ENCODE results near the gene A1BG. TPM values are rescaled to one million over a fixed set of nuclear protein-coding genes. Genes with fewer than 3 reads are reported as not detected.
A peak's percentile ranks its signal among the peaks of the same experiment; 100 is the strongest.

Gene A1BG
- total RNA-seq, 1 experiment from 2014 or later: 1.9 TPM

DNA sequence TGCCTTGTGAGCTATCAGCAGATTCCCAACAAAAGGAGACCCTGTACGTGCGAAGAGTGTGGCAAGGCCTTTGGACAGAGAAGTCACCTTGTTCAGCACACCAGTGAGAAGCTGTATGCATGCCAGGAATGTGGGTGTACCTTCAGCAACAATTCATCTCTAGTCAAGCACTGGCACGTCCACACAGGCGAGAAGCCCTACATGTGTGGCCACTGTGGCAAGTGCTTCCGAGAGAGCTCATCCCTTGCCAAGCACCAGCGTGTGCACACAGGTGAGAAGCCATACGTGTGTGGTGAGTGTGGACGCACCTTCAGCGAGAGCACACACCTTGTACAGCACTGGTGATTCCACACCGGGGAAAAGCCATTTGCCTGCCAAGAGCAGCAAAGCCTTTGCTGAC is 34.1 kb downstream of the A1BG start:
- H3K9me2 ChIP-seq (replicated peaks; ENCODE audit: low read length): no peaks in the 10 kb centered on the region
- no peak overlapping the region for H3K9ac ChIP-seq (ENCODE audit: low read length)
- H3F3A ChIP-seq (ENCODE audit: low read length, unreplicated experiment): no peaks in the 10 kb centered on the region
- intact Hi-C loops (cut with micrococcal nuclease): no loop called here
- CTCF ChIA-PET: no interaction called here
- TF ChIP-seq EZH2 (IDR thresholded peaks at IDR 0.05; ENCODE audit: low read length, unreplicated experiment) (no peak), EZH2phosphoT487 (IDR thresholded peaks at IDR 0.05; ENCODE audit: borderline replicate concordance, low read length) (no peak)
- TF ChIP-seq, protein P1, sequence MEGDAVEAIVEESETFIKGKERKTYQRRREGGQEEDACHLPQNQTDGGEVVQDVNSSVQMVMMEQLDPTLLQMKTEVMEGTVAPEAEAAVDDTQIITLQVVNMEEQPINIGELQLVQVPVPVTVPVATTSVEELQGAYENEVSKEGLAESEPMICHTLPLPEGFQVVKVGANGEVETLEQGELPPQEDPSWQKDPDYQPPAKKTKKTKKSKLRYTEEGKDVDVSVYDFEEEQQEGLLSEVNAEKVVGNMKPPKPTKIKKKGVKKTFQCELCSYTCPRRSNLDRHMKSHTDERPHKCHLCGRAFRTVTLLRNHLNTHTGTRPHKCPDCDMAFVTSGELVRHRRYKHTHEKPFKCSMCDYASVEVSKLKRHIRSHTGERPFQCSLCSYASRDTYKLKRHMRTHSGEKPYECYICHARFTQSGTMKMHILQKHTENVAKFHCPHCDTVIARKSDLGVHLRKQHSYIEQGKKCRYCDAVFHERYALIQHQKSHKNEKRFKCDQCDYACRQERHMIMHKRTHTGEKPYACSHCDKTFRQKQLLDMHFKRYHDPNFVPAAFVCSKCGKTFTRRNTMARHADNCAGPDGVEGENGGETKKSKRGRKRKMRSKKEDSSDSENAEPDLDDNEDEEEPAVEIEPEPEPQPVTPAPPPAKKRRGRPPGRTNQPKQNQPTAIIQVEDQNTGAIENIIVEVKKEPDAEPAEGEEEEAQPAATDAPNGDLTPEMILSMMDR (conservative IDR thresholded peaks at IDR 0.05; ENCODE audit: low read depth, low read length): no peak
- H4K20me1 ChIP-seq (ENCODE audit: low read length): no peaks in the 10 kb centered on the region
- POLR2A ChIA-PET (ENCODE audit: unreplicated experiment): no interaction called here
- no peak overlapping the region for H2AFZ ChIP-seq (ENCODE audit: low read length)
- H3K4me3 ChIP-seq (ENCODE audit: low read length): no peak overlapping the region
- ATAC-seq: no peak
- no peak overlapping the region for H3K27ac ChIP-seq (ENCODE audit: low read length)
- BruUV-seq (replicated peaks): no TSS peak
- no peak for DNase-seq
- H3K79me2 ChIP-seq (ENCODE audit: low read length): peaks cover 13% of the 10 kb centered on the region
- H3K4me1 ChIP-seq (ENCODE audit: insufficient read depth, low read length): no peaks in the 10 kb centered on the region
- no peaks in the 10 kb centered on the region for H3K27me3 ChIP-seq (ENCODE audit: low read length)
- H3K9me3 ChIP-seq (ENCODE audit: low read length): no peaks in the 10 kb centered on the region
- no peak overlapping the region for H3K4me2 ChIP-seq (ENCODE audit: low read length)
- H3K36me3 ChIP-seq (ENCODE audit: low read depth, low read length): peaks cover 19% of the 10 kb centered on the region

DNA sequence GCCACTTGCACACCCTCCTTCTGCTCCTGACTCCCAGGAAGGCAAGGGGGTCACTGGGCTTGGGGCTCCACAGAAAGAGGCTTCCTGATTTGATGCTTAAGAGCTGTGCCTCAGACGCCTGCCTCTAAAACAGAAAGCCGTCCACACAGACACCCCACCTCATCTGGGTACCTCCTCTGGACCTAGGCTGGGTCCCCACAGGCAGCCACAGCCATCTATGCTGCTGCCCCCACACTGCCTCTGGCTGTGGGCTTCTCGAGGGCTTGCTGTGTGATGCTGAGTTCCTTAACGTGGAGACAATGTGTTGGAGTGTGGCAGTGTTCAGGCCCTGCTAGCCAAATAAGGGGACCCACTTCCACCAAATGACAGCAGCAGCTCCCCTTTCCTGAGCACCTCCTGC is 35.0 kb downstream of the A1BG start:
- POLR2A ChIA-PET (ENCODE audit: unreplicated experiment): no interaction called here
- no TSS peak for BruUV-seq (replicated peaks)
- CTCF ChIA-PET: no interaction called here
- Histone ChIP-seq H3F3A (ENCODE audit: low read length, unreplicated experiment) (no peaks in the 10 kb centered on the region), H3K9me3 (ENCODE audit: low read length) (no peaks in the 10 kb centered on the region), H3K4me1 (ENCODE audit: insufficient read depth, low read length) (no peaks in the 10 kb centered on the region), H3K27me3 (ENCODE audit: low read length) (no peaks in the 10 kb centered on the region), H2AFZ (ENCODE audit: low read length) (no peak overlapping the region), H3K9me2 (replicated peaks; ENCODE audit: low read length) (no peaks in the 10 kb centered on the region), H3K79me2 (ENCODE audit: low read length) (peaks cover 8% of the 10 kb centered on the region), H4K20me1 (ENCODE audit: low read length) (no peaks in the 10 kb centered on the region), H3K4me2 (ENCODE audit: low read length) (no peak overlapping the region), H3K9ac (ENCODE audit: low read length) (no peak overlapping the region), H3K36me3 (ENCODE audit: low read depth, low read length) (peaks cover 27% of the 10 kb centered on the region), H3K27ac (ENCODE audit: low read length) (no peak overlapping the region), H3K4me3 (ENCODE audit: low read length) (no peak overlapping the region)
- ATAC-seq: no peak
- no peak for TF ChIP-seq EZH2phosphoT487 (IDR thresholded peaks at IDR 0.05; ENCODE audit: borderline replicate concordance, low read length)
- intact Hi-C loops (cut with micrococcal nuclease): no loop called here
- no peak for DNase-seq

DNA sequence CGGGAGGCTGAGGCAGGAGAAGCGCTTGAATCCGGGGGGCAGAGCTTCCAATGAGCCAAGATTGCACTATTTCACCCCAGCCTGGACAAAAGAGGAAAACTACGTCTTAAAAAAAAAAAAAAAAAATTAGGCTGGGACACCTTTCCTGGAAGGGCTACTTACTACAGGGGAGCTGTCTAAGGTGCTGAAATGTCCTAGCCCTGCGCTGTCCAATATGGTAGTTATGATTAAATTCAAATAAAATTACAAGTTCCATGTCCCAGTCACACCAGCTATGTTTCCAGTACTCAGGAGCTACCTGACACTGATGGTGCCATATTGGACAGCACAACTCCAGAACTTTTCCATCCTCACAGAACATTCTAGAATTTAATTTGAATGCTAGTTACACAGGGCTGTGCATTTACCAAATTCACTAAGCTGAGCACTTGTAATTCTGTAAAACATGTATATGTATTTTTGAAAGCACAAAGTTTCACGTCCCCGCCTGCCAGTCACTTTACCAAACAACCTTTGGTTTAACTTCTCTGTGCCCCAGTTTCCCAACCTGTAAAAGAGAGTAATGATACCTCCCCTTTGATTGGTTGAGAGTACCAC is 35.7 kb downstream of the A1BG start:
- H4K20me1 ChIP-seq (ENCODE audit: low read length): no peaks in the 10 kb centered on the region
- no peaks in the 10 kb centered on the region for H3K9me3 ChIP-seq (ENCODE audit: low read length)
- POLR2A ChIA-PET (ENCODE audit: unreplicated experiment): no interaction called here
- ATAC-seq (peak; percentile 73), DNase-seq (peak; percentile 71)
- H3F3A ChIP-seq (ENCODE audit: low read length, unreplicated experiment): no peaks in the 10 kb centered on the region
- H3K4me3 ChIP-seq (ENCODE audit: low read length): no peak overlapping the region
- BruUV-seq (replicated peaks): no TSS peak
- H3K27me3 ChIP-seq (ENCODE audit: low read length): no peaks in the 10 kb centered on the region
- 0 out of 2 replicates have a peak, but pooled peaks cover under 1% of the 10 kb centered on the region for H3K79me2 ChIP-seq (ENCODE audit: low read length)
- H3K4me1 ChIP-seq (ENCODE audit: insufficient read depth, low read length): no peaks in the 10 kb centered on the region
- intact Hi-C loops (cut with micrococcal nuclease): no loop called here
- H3K9me2 ChIP-seq (replicated peaks; ENCODE audit: low read length): no peaks in the 10 kb centered on the region
- H3K27ac ChIP-seq (ENCODE audit: low read length): no peak overlapping the region
- TF ChIP-seq EZH2 (IDR thresholded peaks at IDR 0.05; ENCODE audit: low read length, unreplicated experiment): no peak
- TF ChIP-seq, protein P1 (conservative IDR thresholded peaks at IDR 0.05; ENCODE audit: low read depth, low read length): no peak
- no peak for TF ChIP-seq EZH2phosphoT487 (IDR thresholded peaks at IDR 0.05; ENCODE audit: borderline replicate concordance, low read length)
- H3K36me3 ChIP-seq (ENCODE audit: low read depth, low read length): peaks cover 34% of the 10 kb centered on the region
- CTCF ChIA-PET: no interaction called here
- H3K9ac ChIP-seq (ENCODE audit: low read length): no peak overlapping the region
- H2AFZ ChIP-seq (ENCODE audit: low read length): no peak overlapping the region
- no peak overlapping the region for H3K4me2 ChIP-seq (ENCODE audit: low read length)

Measured in PC-3 (cell line).